BJ (cell line): ENCODE measurements around the gene MTMR8. TPM values are rescaled to one million over a fixed set of nuclear protein-coding genes. Genes with fewer than 3 reads are reported as not detected.

Source experiments
- CTCF ChIA-PET: fragments of 350-600 bp; formaldehyde crosslinking; extraction: SDS; loops from one replicate; lab custom pipeline; 2021; ENCODE audit warnings: antibody characterized with exemption, inconsistent platforms; lab: Yijun Ruan, JAX
- POLR2A ChIA-PET: fragments of 300-600 bp; sonication (Branson Sonifier 250); formaldehyde crosslinking; extraction: SDS; loops from one replicate; lab custom pipeline; 2021; ENCODE audit warnings: antibody characterized with exemption; lab: Charles Lee
- DNase-seq: peaks from one replicate; pipeline ENCODE4 v3.0.0-alpha.2; 2011; ENCODE audit warnings: low read depth
- H3K27me3 ChIP-seq: 2 replicates; pipeline ENCODE4 v1.6.0; 2011; ENCODE audit warnings: low read length; ENCODE audit not compliant: control insufficient read depth, insufficient read depth
- H3K36me3 ChIP-seq: 2 replicates; pipeline ENCODE4 v1.5.1; 2011; ENCODE audit warnings: low read length; ENCODE audit not compliant: control insufficient read depth, insufficient read depth
- H3K4me3 ChIP-seq: 2 replicates; pipeline ENCODE4 v1.5.1; 2011; ENCODE audit warnings: low read depth, mild to moderate bottlenecking, control low read depth, low read length
- CTCF ChIP-seq: IDR thresholded peaks from 2 replicates; pipeline ENCODE4 v1.5.1; 2011; ENCODE audit warnings: low read depth, mild to moderate bottlenecking, control low read depth, inconsistent platforms, low read length, moderate library complexity; ENCODE audit not compliant: insufficient read depth
- polyA minus RNA-seq: library from RNA; depleted of rRNA, polyadenylated mRNA; stranded (reverse); fragments of >200 nt; gene quantifications from 2 replicates; pipeline ENCODE4 v1.2.3, GENCODE V29; 2011; rRNA and poly(A)+ RNA removed
- polyA plus RNA-seq: library from polyadenylated mRNA; depleted of rRNA; stranded (reverse); fragments of >200 nt; gene quantifications from 2 replicates; pipeline ENCODE4 v1.2.3, GENCODE V29; 2011; rRNA removed

Gene MTMR8
- not detected in 2 replicates for polyA plus RNA-seq
- not detected in 2 replicates for polyA minus RNA-seq

- no peak for TF ChIP-seq CTCF
- ChIA-PET CTCF (no interaction called here), POLR2A (no interaction called here)
- Histone ChIP-seq H3K27me3 (no peaks in the 10 kb centered on the region), H3K4me3 (peak within 1 kb of the TSS; percentile 24), H3K36me3 (no peaks in the 10 kb centered on the region)
- no peak for DNase-seq
Measured at GRCh38 chrX:64394874-64395567, at the start of gene MTMR8. MTMR8 (minus strand) TSS chrX:64395452; CDS start chrX:64395363, 89 bp downstream.

DNA sequence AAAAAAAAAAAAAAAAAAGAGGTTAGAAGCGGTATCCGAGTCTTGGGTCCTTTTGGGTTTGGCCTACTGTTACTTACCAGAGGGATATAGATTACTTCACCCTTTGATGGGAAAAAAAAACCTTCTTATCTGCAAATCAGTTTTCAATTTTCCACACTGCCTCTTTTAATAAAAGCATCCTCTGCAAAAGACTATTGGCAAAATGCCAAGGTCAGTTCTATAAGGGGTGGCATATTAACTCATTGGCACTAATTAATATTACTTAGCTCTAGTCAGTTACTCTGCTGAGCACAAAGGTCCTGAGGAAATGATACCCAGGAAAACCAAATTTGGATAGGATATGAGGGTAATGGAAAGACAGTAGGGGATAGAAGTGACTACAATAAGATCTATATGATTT, 44.3 kb upstream of the MTMR8 start:
- DNase-seq, result no peak
- Histone ChIP-seq H3K36me3 (no peaks in the 10 kb centered on the region), H3K27me3 (no peaks in the 10 kb centered on the region), H3K4me3 (no peak overlapping the region)
- CTCF ChIA-PET, result no interaction called here
- POLR2A ChIA-PET, result no interaction called here
- no peak for TF ChIP-seq CTCF

GRCh38 chrX:64437665-64438064, 42.4 kb upstream of the MTMR8 start:
- H3K27me3 ChIP-seq, result no peaks in the 10 kb centered on the region
- no peak for DNase-seq
- ChIA-PET POLR2A (no interaction called here), CTCF (no interaction called here)
- no peak for TF ChIP-seq CTCF
- no peak overlapping the region for H3K4me3 ChIP-seq
- H3K36me3 ChIP-seq, result no peaks in the 10 kb centered on the region

DNA sequence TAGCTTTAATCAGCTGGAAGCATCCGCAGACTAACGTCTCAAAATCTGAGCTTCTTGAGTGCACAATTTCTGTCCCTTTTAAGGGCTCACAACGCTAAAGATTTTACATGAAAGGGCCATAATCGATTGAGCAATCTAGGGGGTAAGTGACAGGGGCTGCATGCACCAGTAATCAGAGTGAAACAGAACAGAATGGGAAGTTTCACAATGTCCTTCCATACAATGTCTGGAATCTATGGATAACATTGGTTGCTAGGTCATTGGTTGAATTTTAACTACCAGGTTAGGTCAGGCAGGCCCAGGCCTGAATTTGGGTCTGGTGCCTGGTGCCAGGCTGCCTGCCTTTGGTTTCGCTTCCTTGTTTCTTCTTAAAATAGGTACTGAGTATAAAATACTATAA, 42.0 kb upstream of the MTMR8 start:
- H3K4me3 ChIP-seq, result no peak overlapping the region
- CTCF ChIA-PET, result no interaction called here
- POLR2A ChIA-PET, result no interaction called here

DNA sequence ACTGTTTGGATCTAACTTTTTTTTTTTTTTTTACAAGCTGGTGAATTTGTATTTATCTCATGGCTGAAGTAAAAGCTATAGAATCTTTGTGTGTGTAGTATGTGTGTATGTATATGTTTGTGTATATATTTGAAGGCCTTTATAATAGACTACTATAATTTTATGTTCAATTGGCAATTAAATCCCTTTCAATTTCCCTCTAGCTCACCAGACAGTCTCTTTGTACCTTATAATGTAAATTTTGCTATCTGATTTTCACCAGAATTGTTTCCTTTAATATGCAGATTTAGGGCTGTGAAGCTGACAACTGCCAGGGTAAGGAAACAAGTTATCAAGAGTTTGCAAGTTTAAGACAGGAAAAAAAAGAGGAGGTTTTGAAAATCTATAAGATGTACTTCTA, 33.1 kb upstream of the MTMR8 start:
- H3K4me3 ChIP-seq, result no peak overlapping the region
- ChIA-PET CTCF (no interaction called here), POLR2A (no interaction called here)
- no peaks in the 10 kb centered on the region for H3K36me3 ChIP-seq
- no peaks in the 10 kb centered on the region for H3K27me3 ChIP-seq
- TF ChIP-seq CTCF, result no peak
- DNase-seq, result no peak

More for the DNA sequence above, 42.0 kb upstream of the MTMR8 start:
- H3K27me3 ChIP-seq, result no peaks in the 10 kb centered on the region
- no peak for TF ChIP-seq CTCF
- no peak for DNase-seq
- no peaks in the 10 kb centered on the region for H3K36me3 ChIP-seq
